PC-3 (cell line): ENCODE data around the gene CD86. TPM values are rescaled to one million over a fixed set of nuclear protein-coding genes. Genes with fewer than 3 reads are reported as not detected.
A peak's percentile ranks its signal among the peaks of the same experiment; 100 is the strongest.

Experiments used
- ATAC-seq: fragments of 200-7000 bp; cut with Tn5 transposase; 2 replicates; pipeline ENCODE4 v1.9.1; 2020; ENCODE audit warnings: mild to moderate bottlenecking, moderate library complexity
- BruUV-seq: library from RNA; stranded (reverse); fragments of 400-500 nt; replicated peaks from 2 replicates; lab custom pipeline; 2021; lab: Mats Ljungman, UMichigan
- CTCF ChIA-PET: fragments of 300-600 bp; sonication (Branson Sonifier 250); formaldehyde crosslinking; loops from one replicate; lab custom pipeline; 2022; ENCODE audit warnings: antibody characterized with exemption; lab: Charles Lee
- POLR2A ChIA-PET: fragments of 300-600 bp; sonication (Branson Sonifier 250); formaldehyde crosslinking; loops from one replicate; lab custom pipeline; 2022; ENCODE audit warnings: antibody characterized with exemption; ENCODE audit not compliant: unreplicated experiment; lab: Charles Lee
- DNase-seq: peaks from one replicate; pipeline ENCODE4 v3.0.0-alpha.2; 2015
- H2AFZ ChIP-seq: fragments of 300-600 bp; sonication (generic); 2 replicates; pipeline ENCODE4 v1.6.0; 2016; ENCODE audit warnings: antibody characterized with exemption, low read length
- H3F3A ChIP-seq: fragments of 300-600 bp; sonication (generic); one replicate; pipeline ENCODE4 v1.6.0; 2017; ENCODE audit warnings: antibody characterized with exemption, low read length, control low read depth, mild to moderate bottlenecking; ENCODE audit not compliant: unreplicated experiment
- H3K27ac ChIP-seq: fragments of 300-600 bp; sonication (generic); 2 replicates; pipeline ENCODE4 v1.5.1; 2016; ENCODE audit warnings: mild to moderate bottlenecking, low read length
- H3K27me3 ChIP-seq: fragments of 300-600 bp; sonication (generic); 2 replicates; pipeline ENCODE4 v1.6.1; 2016; ENCODE audit warnings: low read length, mixed read lengths
- H3K36me3 ChIP-seq: fragments of 300-600 bp; sonication (generic); 2 replicates; pipeline ENCODE4 v1.6.1; 2016; ENCODE audit warnings: low read depth, mixed run types, low read length, mixed read lengths
- H3K4me1 ChIP-seq: fragments of 300-600 bp; sonication (generic); 2 replicates; pipeline ENCODE4 v1.5.1; 2016; ENCODE audit warnings: low read length; ENCODE audit not compliant: insufficient read depth
- H3K4me2 ChIP-seq: fragments of 300-600 bp; sonication (generic); 2 replicates; pipeline ENCODE4 v1.6.0; 2016; ENCODE audit warnings: low read length
- H3K4me3 ChIP-seq: fragments of 300-600 bp; sonication (generic); 2 replicates; pipeline ENCODE4 v1.5.1; 2016; ENCODE audit warnings: mild to moderate bottlenecking, low read length, mixed read lengths
- H3K79me2 ChIP-seq: fragments of 300-600 bp; sonication (generic); 2 replicates; pipeline ENCODE4 v1.6.1; 2017; ENCODE audit warnings: low read length, mixed read lengths
- H3K9ac ChIP-seq: fragments of 300-600 bp; sonication (generic); 2 replicates; pipeline ENCODE4 v1.6.0; 2016; ENCODE audit warnings: mild to moderate bottlenecking, low read length
- H3K9me2 ChIP-seq: fragments of 300-600 bp; sonication (generic); replicated peaks from 2 replicates; pipeline ENCODE4 v1.6.1; 2016; ENCODE audit warnings: mixed run types, low read length, mixed read lengths
- H3K9me3 ChIP-seq: fragments of 300-600 bp; sonication (generic); 2 replicates; pipeline ENCODE4 v1.6.1; 2016; ENCODE audit warnings: low read length, mixed read lengths
- H4K20me1 ChIP-seq: fragments of 300-600 bp; sonication (generic); 2 replicates; pipeline ENCODE4 v1.6.1; 2016; ENCODE audit warnings: low read length, mixed read lengths
- EZH2 ChIP-seq: fragments of 300-600 bp; sonication (generic); IDR thresholded peaks from one replicate; pipeline ENCODE4 v1.6.1; 2017; ENCODE audit warnings: antibody characterized with exemption, mild to moderate bottlenecking, low read length; ENCODE audit not compliant: unreplicated experiment
- EZH2phosphoT487 ChIP-seq: fragments of 300-600 bp; sonication (generic); IDR thresholded peaks from 2 replicates; pipeline ENCODE4 v1.6.1; 2018; ENCODE audit warnings: mild to moderate bottlenecking, antibody characterized with exemption, low read length, borderline replicate concordance
- intact Hi-C: fragments of 100-400 bp; cut with micrococcal nuclease; formaldehyde crosslinking; loops from 2 replicates; pipeline ENCODE4 v1.9.0; 2023
- total RNA-seq: library from RNA; depleted of rRNA; stranded (reverse); fragments of >200 nt; gene quantifications from 2 replicates; pipeline ENCODE4 v1.2.3, GENCODE V29; 2014; rRNA removed
- TF ChIP-seq, protein P1 (sequence below): fragments of 300-600 bp; sonication (generic); conservative IDR thresholded peaks from 2 replicates; pipeline ENCODE4 v1.5.1; 2017; ENCODE audit warnings: antibody characterized with exemption, low read depth, mild to moderate bottlenecking, low read length

CD86 gene
- total RNA-seq, 1 experiment from 2014 or later: 0.07 TPM

DNA sequence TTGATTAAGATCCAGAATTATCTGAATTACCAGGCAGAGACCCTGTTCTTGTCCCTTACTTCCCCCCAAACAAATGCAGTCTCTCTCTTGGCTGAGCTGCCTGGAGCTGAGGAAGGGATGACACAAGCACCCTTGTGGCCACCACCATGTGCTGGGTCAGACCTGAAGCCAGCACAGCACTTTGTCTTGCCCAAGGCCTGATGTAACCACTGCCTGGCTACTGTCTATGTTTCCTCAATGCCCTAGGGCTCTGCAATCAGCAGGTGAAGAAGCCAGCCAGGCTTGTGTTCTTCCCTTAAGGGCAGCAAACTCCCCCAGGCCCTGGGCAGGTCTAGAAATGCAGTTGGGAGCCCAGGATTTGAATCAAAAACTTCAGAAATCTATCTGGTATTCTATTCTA, 112.5 kb downstream of the CD86 start:
- Histone ChIP-seq H3K9me2 (no peaks in the 10 kb centered on the region), H3K4me3 (no peak overlapping the region), H3K4me1 (no peaks in the 10 kb centered on the region), H2AFZ (no peak overlapping the region), H3K27ac (no peak overlapping the region), H3K79me2 (no peaks in the 10 kb centered on the region), H3K36me3 (no peaks in the 10 kb centered on the region), H3K9me3 (no peaks in the 10 kb centered on the region), H3K4me2 (no peak overlapping the region), H4K20me1 (no peaks in the 10 kb centered on the region), H3F3A (no peaks in the 10 kb centered on the region), H3K9ac (no peak overlapping the region), H3K27me3 (no peaks in the 10 kb centered on the region)
- DNase-seq (no peak), ATAC-seq (no peak)
- intact Hi-C loops: no loop called here
- TF ChIP-seq EZH2: no peak
- TF ChIP-seq EZH2phosphoT487: no peak
- TF ChIP-seq, protein P1, sequence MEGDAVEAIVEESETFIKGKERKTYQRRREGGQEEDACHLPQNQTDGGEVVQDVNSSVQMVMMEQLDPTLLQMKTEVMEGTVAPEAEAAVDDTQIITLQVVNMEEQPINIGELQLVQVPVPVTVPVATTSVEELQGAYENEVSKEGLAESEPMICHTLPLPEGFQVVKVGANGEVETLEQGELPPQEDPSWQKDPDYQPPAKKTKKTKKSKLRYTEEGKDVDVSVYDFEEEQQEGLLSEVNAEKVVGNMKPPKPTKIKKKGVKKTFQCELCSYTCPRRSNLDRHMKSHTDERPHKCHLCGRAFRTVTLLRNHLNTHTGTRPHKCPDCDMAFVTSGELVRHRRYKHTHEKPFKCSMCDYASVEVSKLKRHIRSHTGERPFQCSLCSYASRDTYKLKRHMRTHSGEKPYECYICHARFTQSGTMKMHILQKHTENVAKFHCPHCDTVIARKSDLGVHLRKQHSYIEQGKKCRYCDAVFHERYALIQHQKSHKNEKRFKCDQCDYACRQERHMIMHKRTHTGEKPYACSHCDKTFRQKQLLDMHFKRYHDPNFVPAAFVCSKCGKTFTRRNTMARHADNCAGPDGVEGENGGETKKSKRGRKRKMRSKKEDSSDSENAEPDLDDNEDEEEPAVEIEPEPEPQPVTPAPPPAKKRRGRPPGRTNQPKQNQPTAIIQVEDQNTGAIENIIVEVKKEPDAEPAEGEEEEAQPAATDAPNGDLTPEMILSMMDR: no peak
- no TSS peak for BruUV-seq
- ChIA-PET POLR2A (no interaction called here), CTCF (no interaction called here)

GRCh38 chr3:122168044-122168443, 112.9 kb downstream of the CD86 start:
- no peaks in the 10 kb centered on the region for H3K36me3 ChIP-seq
- no peaks in the 10 kb centered on the region for H3K79me2 ChIP-seq
- peaks cover under 1% of the 10 kb centered on the region; the same call in 1 of the 2 replicates for H3K9me3 ChIP-seq
- H3K27ac ChIP-seq: no peak overlapping the region
- no peaks in the 10 kb centered on the region for H3K9me2 ChIP-seq
- no peaks in the 10 kb centered on the region for H4K20me1 ChIP-seq
- POLR2A ChIA-PET: no interaction called here
- no peak overlapping the region for H3K4me2 ChIP-seq
- TF ChIP-seq EZH2phosphoT487 (no peak), EZH2 (no peak)
- TF ChIP-seq, protein P1: no peak
- no peaks in the 10 kb centered on the region for H3K4me1 ChIP-seq
- CTCF ChIA-PET: no interaction called here
- no peaks in the 10 kb centered on the region for H3K27me3 ChIP-seq
- H3F3A ChIP-seq: no peaks in the 10 kb centered on the region
- no peak overlapping the region for H2AFZ ChIP-seq
- intact Hi-C loops: no loop called here
- no peak overlapping the region for H3K4me3 ChIP-seq
- H3K9ac ChIP-seq: no peak overlapping the region
- no peak for DNase-seq
- no TSS peak for BruUV-seq
- ATAC-seq: no peak

DNA sequence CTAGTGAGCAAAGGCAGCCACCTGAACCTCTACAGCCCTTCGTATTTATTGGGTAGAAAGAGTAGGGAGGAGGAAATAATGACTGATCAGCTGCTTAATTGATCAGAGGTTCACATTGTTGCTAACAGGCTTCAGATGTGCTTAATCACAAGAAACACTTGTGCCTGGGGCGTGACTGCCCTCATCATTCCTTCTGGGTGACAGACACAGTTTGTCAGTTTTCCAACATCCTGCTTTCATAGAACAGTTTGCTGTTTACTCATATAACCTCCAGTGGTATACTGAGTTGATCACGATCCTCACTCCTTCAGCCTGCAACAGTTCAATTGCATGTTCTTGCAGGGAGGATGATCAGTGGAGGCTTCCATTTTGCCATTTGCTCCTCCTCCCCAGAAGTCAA, 114.7 kb downstream of the CD86 start:
- ChIA-PET POLR2A (no interaction called here), CTCF (no interaction called here)
- no peak overlapping the region for H3K9ac ChIP-seq
- DNase-seq (peak; percentile 35), ATAC-seq (no peak)
- H4K20me1 ChIP-seq: no peaks in the 10 kb centered on the region
- no peaks in the 10 kb centered on the region for H3F3A ChIP-seq
- no peaks in the 10 kb centered on the region for H3K9me2 ChIP-seq
- no peaks in the 10 kb centered on the region for H3K36me3 ChIP-seq
- H3K4me2 ChIP-seq: no peak overlapping the region
- no peak for TF ChIP-seq EZH2phosphoT487
- TF ChIP-seq EZH2: no peak
- TF ChIP-seq, protein P1: no peak
- no peak overlapping the region for H3K27ac ChIP-seq
- H3K27me3 ChIP-seq: peaks cover 5% of the 10 kb centered on the region; the same call in 1 of the 2 replicates
- no TSS peak for BruUV-seq
- no peaks in the 10 kb centered on the region for H3K4me1 ChIP-seq
- peaks cover 10% of the 10 kb centered on the region; the same call in 1 of the 2 replicates for H3K9me3 ChIP-seq
- intact Hi-C loops: no loop called here
- H3K4me3 ChIP-seq: no peak overlapping the region
- H3K79me2 ChIP-seq: no peaks in the 10 kb centered on the region
- no peak overlapping the region for H2AFZ ChIP-seq

Other genes starting within 250 kb of the CD86 start
- 29.0 and 29.3 TPM in 2 replicates for gene IQCB1, start 220.3 kb upstream of the CD86 start, total RNA-seq
- 2.8 and 8.6 TPM in 2 replicates for gene EAF2, start 220.2 kb upstream of the CD86 start, total RNA-seq
- gene SLC15A2, start 161.0 kb upstream of the CD86 start, total RNA-seq: 0.12 and 0.91 TPM in 2 replicates
- gene ILDR1, start 33.1 kb upstream of the CD86 start, total RNA-seq: 4.8 and 5.6 TPM in 2 replicates
- gene CASR, start 128.3 kb downstream of the CD86 start, total RNA-seq: not detected in 2 replicates